ENCODE results near the gene GABARAP.

GABARAP gene

DNA sequence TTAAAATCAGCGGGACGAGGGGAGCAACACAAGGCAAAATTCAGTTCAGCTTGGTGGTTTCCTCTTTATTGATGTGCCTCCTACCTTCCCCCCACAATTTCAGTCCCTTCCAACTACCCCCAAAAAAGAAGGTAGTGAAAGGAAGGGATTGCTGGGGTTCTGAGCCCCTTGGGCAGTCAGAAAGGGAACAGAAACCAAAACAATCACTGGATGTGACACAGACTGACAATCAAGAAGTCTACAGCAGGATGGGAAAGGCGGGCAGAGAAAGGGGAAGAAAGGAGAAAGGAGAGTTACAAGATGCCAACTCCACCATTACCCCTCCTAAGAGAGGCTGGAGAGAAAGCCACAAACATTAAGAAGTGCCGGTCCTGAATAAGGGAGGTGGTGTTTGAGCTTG, 1.9 kb downstream of the GABARAP start:
- Histone ChIP-seq H3K9me3 (ENCODE audit: control insufficient read depth, insufficient read depth, low read length) (no peaks in the 10 kb centered on the region), H3K27me3 (ENCODE audit: control insufficient read depth, low read length) (no peaks in the 10 kb centered on the region), H3K27ac (ENCODE audit: low read depth, low read length) (peak overlapping the region; percentile 78), H3K4me1 (ENCODE audit: control insufficient read depth, low read length) (peaks cover 51% of the 10 kb centered on the region), H4K20me1 (ENCODE audit: control insufficient read depth, insufficient read depth, low read depth, low read length) (peaks cover 8% of the 10 kb centered on the region; the same call in 1 of the 2 replicates), H3F3A (ENCODE audit: control insufficient read depth, insufficient read depth) (peaks cover 49% of the 10 kb centered on the region), H3K4me3 (ENCODE audit: low read length) (peak overlapping the region; percentile 100), H3K36me3 (ENCODE audit: control insufficient read depth, low read length) (peaks cover 64% of the 10 kb centered on the region), H3K79me2 (ENCODE audit: control insufficient read depth, low read length) (peaks cover 60% of the 10 kb centered on the region), H3K4me2 (ENCODE audit: low read length) (peak overlapping the region; percentile 97), H3K9me2 (replicated peaks; ENCODE audit: control insufficient read depth, low read length) (no peaks in the 10 kb centered on the region)
- TF ChIP-seq, protein P1, sequence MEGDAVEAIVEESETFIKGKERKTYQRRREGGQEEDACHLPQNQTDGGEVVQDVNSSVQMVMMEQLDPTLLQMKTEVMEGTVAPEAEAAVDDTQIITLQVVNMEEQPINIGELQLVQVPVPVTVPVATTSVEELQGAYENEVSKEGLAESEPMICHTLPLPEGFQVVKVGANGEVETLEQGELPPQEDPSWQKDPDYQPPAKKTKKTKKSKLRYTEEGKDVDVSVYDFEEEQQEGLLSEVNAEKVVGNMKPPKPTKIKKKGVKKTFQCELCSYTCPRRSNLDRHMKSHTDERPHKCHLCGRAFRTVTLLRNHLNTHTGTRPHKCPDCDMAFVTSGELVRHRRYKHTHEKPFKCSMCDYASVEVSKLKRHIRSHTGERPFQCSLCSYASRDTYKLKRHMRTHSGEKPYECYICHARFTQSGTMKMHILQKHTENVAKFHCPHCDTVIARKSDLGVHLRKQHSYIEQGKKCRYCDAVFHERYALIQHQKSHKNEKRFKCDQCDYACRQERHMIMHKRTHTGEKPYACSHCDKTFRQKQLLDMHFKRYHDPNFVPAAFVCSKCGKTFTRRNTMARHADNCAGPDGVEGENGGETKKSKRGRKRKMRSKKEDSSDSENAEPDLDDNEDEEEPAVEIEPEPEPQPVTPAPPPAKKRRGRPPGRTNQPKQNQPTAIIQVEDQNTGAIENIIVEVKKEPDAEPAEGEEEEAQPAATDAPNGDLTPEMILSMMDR (IDR thresholded peaks at IDR 0.05; ENCODE audit: low read depth, low read length, poor library complexity, severe bottlenecking): no peak
- no peak for TF ChIP-seq EZH2phosphoT487 (IDR thresholded peaks at IDR 0.05; ENCODE audit: borderline replicate concordance, low read length)

DNA sequence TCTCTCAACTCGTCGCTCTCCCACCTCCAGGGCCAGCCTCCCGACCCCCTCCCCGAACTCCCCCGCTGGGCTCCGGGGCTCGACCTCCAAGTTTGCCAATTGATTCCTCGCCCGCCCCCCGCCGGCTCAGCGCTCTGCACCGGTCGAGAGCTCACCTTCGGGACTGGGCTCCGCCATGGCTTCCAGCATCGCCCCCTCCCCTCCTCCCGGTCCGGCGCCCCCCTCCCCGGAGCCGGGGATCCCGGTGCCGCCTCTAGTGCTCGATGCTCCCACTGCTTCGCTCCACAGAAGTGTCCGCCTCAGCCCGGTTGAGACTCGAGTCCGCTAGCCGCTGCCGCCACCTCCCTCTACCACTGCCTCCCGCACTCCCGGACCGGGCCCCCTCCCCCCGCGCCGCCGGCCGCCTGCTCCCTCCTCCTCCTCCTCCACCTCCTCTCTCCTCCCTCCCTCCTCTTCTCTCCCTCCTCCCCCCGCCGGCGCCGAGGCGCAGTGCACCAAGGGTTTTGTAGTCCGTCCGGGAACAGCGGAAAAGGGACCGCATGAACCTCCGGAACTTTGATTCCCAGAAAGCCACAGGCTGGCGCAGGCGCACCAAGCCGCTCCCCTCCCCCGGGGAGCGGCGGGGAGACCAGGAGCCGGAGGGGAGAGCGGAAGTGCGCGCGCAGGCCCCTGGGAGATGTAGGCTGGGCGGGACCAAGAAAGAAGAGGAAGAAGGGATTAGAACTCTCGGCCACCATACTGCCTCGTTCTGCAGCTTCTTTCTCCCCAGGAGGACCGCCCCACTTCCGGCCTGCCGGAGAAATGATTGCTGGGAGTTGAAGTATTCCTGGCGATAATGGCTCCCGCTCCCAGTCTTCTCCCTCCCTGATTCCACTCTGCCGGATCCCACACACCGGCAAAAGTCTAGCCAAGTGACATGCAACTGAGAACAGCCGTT, 2.9 kb downstream of the GABARAP start, which contains the start of gene PHF23:
TSS of gene PHF23 (minus strand) at position 367 of the 937 bp plus-strand sequence. CDS start at position 189, 178 bp downstream.
- TF ChIP-seq, protein P1 (IDR thresholded peaks at IDR 0.05; ENCODE audit: low read depth, low read length, poor library complexity, severe bottlenecking): no peak
- no peak for TF ChIP-seq EZH2phosphoT487 (IDR thresholded peaks at IDR 0.05; ENCODE audit: borderline replicate concordance, low read length)
- H3K9me2 ChIP-seq (replicated peaks; ENCODE audit: control insufficient read depth, low read length): no peaks in the 10 kb centered on the region
- peaks cover 52% of the 10 kb centered on the region for H3F3A ChIP-seq (ENCODE audit: control insufficient read depth, insufficient read depth)
- H3K4me1 ChIP-seq (ENCODE audit: control insufficient read depth, low read length): peaks cover 60% of the 10 kb centered on the region
- peak within 1 kb of the TSS; percentile 100 for H3K4me3 ChIP-seq (ENCODE audit: low read length)
- peak within 1 kb of the TSS; percentile 97 for H3K4me2 ChIP-seq (ENCODE audit: low read length)
- peak within 1 kb of the TSS; percentile 84 for H3K27ac ChIP-seq (ENCODE audit: low read depth, low read length)
- peaks cover 67% of the 10 kb centered on the region for H3K36me3 ChIP-seq (ENCODE audit: control insufficient read depth, low read length)
- H3K79me2 ChIP-seq (ENCODE audit: control insufficient read depth, low read length): peaks cover 63% of the 10 kb centered on the region
- no peaks in the 10 kb centered on the region for H3K9me3 ChIP-seq (ENCODE audit: control insufficient read depth, insufficient read depth, low read length)
- H3K27me3 ChIP-seq (ENCODE audit: control insufficient read depth, low read length): no peaks in the 10 kb centered on the region
- peaks cover 8% of the 10 kb centered on the region; the same call in 1 of the 2 replicates for H4K20me1 ChIP-seq (ENCODE audit: control insufficient read depth, insufficient read depth, low read depth, low read length)

DNA sequence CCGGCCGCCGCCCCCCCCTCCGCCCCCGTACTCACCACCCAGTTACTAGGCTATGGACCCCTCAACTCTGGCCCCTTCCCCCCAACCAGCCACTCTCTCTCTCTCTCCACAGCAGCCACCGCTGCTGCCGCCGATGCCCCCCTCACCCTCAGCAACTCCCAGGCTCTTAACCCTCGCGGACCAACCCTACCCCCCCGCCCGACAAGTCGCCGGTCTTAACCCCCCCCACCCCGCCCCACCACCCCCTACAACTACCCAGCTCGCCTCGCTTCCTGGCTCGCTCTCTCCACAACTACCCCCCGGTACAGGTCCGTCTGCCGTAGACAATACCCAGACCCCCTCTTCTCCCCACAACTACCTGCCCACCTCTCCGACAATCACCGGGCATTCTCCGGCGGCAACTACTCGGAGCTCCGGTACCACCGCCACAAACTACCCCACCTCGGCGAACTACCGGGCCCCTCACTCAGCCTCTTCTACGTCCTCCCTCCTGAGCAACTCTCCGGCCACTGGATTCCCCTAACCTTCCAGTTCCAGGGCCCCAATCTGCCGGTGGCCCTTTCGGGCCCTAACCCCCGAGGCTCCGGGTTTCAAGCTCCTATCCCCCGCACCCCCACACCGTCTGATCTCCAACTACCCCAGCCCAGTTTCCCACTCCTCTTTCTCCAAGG, 3.7 kb downstream of the GABARAP start:
- H3K9me3 ChIP-seq (ENCODE audit: control insufficient read depth, insufficient read depth, low read length): no peaks in the 10 kb centered on the region
- H3K36me3 ChIP-seq (ENCODE audit: control insufficient read depth, low read length): peaks cover 65% of the 10 kb centered on the region
- peaks cover 69% of the 10 kb centered on the region for H3K79me2 ChIP-seq (ENCODE audit: control insufficient read depth, low read length)
- TF ChIP-seq EZH2phosphoT487 (IDR thresholded peaks at IDR 0.05; ENCODE audit: borderline replicate concordance, low read length): no peak
- TF ChIP-seq, protein P1 (IDR thresholded peaks at IDR 0.05; ENCODE audit: low read depth, low read length, poor library complexity, severe bottlenecking): no peak
- H3K4me1 ChIP-seq (ENCODE audit: control insufficient read depth, low read length): peaks cover 60% of the 10 kb centered on the region
- no peaks in the 10 kb centered on the region for H3K27me3 ChIP-seq (ENCODE audit: control insufficient read depth, low read length)
- H3F3A ChIP-seq (ENCODE audit: control insufficient read depth, insufficient read depth): peaks cover 51% of the 10 kb centered on the region
- H3K4me3 ChIP-seq (ENCODE audit: low read length): peak overlapping the region; percentile 97
- peak overlapping the region; percentile 76 for H3K4me2 ChIP-seq (ENCODE audit: low read length)
- peaks cover 8% of the 10 kb centered on the region; the same call in 1 of the 2 replicates for H4K20me1 ChIP-seq (ENCODE audit: control insufficient read depth, insufficient read depth, low read depth, low read length)
- H3K9me2 ChIP-seq (replicated peaks; ENCODE audit: control insufficient read depth, low read length): no peaks in the 10 kb centered on the region
- H3K27ac ChIP-seq (ENCODE audit: low read depth, low read length): peak overlapping the region; percentile 84

Data from DOHH2 (cell line).